ENCODE results near the gene COLEC12. TPM values are rescaled to one million over a fixed set of nuclear protein-coding genes. Genes with fewer than 3 reads are reported as not detected.

The COLEC12 gene
- polyA plus RNA-seq, 6 donors from 2014 or later, result not detected

GRCh38 chr18:369224-370015 lies 131.1 kb downstream of the COLEC12 start:
- peak overlapping the region in 4 of 6 donors; percentile 18 to 91 (median 75) for H3K27ac Mint-ChIP-seq
- peaks cover 0 to 15% (median 5%) of the 10 kb centered on the region in 3 donors for H3K27me3 Mint-ChIP-seq
- no peaks in the 10 kb centered on the region for H3K36me3 Mint-ChIP-seq
- peak overlapping the region in 4 of 8 donors; percentile 5 to 37 (median 21) for H3K4me3 Mint-ChIP-seq
- H3K4me1 Mint-ChIP-seq, result peaks cover 23 to 44% (median 24%) of the 10 kb centered on the region in 3 donors
- peak; percentile 55 to 63 for ATAC-seq (ENCODE audit: low read depth in 2 of 2)
- DNase-seq, result peak; percentile 14
- no peaks in the 10 kb centered on the region for H3K9me3 Mint-ChIP-seq

- Mint-ChIP-seq H3K27ac (peak overlapping the region in 1 of 6 donors; percentile 50), H3K27me3 (peaks cover 0 to 17% (median 5%) of the 10 kb centered on the region in 3 donors), H3K4me1 (peaks cover 28 to 42% (median 29%) of the 10 kb centered on the region in 3 donors), H3K36me3 (no peaks in the 10 kb centered on the region), H3K4me3 (peak overlapping the region in 1 of 8 donors; percentile 26), H3K9me3 (no peaks in the 10 kb centered on the region)
- DNase-seq (no peak), ATAC-seq (ENCODE audit: low read depth in 2 of 2) (no peak)
Observed at GRCh38 chr18:366466-367061, 133.9 kb downstream of the COLEC12 start.

GRCh38 chr18:365651-366050 lies 134.8 kb downstream of the COLEC12 start:
- Mint-ChIP-seq H3K9me3 (no peaks in the 10 kb centered on the region), H3K36me3 (no peaks in the 10 kb centered on the region), H3K27me3 (peaks cover 0 to 17% (median 5%) of the 10 kb centered on the region in 3 donors), H3K4me3 (no peak overlapping the region), H3K4me1 (peaks cover 27 to 42% (median 29%) of the 10 kb centered on the region in 3 donors), H3K27ac (peak overlapping the region in 1 of 6 donors; percentile 27)
- ATAC-seq (ENCODE audit: low read depth in 2 of 2), result no peak
- no peak for DNase-seq

GRCh38 chr18:364256-364826 lies 136.2 kb downstream of the COLEC12 start:
- Mint-ChIP-seq H3K27ac (no peak overlapping the region), H3K36me3 (no peaks in the 10 kb centered on the region)

GRCh38 chr18:363301-364085 lies 137.0 kb downstream of the COLEC12 start:
- H3K9me3 Mint-ChIP-seq, result no peaks in the 10 kb centered on the region
- H3K27ac Mint-ChIP-seq, result peak overlapping the region in 2 of 6 donors; percentile 12 to 58

More at GRCh38 chr18:364256-364826, 136.2 kb downstream of the COLEC12 start:
- no peak for ATAC-seq (ENCODE audit: low read depth in 2 of 2)
- Mint-ChIP-seq H3K27me3 (peaks cover 0 to 17% (median 5%) of the 10 kb centered on the region in 3 donors), H3K9me3 (no peaks in the 10 kb centered on the region), H3K4me3 (no peak overlapping the region), H3K4me1 (peaks cover 19 to 42% (median 20%) of the 10 kb centered on the region in 3 donors)
- no peak for DNase-seq

GRCh38 chr18:362311-363290 lies 137.9 kb downstream of the COLEC12 start:
- H3K4me3 Mint-ChIP-seq, result peak overlapping the region in 1 of 8 donors; percentile 53

More at GRCh38 chr18:363301-364085, 137.0 kb downstream of the COLEC12 start:
- no peak overlapping the region for H3K4me3 Mint-ChIP-seq
- peaks cover 17 to 40% (median 20%) of the 10 kb centered on the region in 3 donors for H3K4me1 Mint-ChIP-seq
- no peak for ATAC-seq (ENCODE audit: low read depth in 2 of 2)
- no peak for DNase-seq
- no peaks in the 10 kb centered on the region for H3K36me3 Mint-ChIP-seq
- peaks cover 0 to 17% (median 5%) of the 10 kb centered on the region in 3 donors for H3K27me3 Mint-ChIP-seq

GRCh38 chr18:361941-362310 lies 138.6 kb downstream of the COLEC12 start:
- Mint-ChIP-seq H3K4me1 (peaks cover 17 to 39% (median 20%) of the 10 kb centered on the region in 3 donors), H3K27me3 (peaks cover 0 to 17% (median 5%) of the 10 kb centered on the region in 3 donors), H3K9me3 (no peaks in the 10 kb centered on the region), H3K36me3 (no peaks in the 10 kb centered on the region), H3K4me3 (peak overlapping the region in 4 of 8 donors; percentile 43 to 80 (median 58)), H3K27ac (peak overlapping the region in 3 of 6 donors; percentile 4 to 94 (median 94))
- ATAC-seq (ENCODE audit: low read depth in 2 of 2) (no peak), DNase-seq (no peak)

More at GRCh38 chr18:362311-363290, 137.9 kb downstream of the COLEC12 start:
- DNase-seq (no peak), ATAC-seq (ENCODE audit: low read depth in 2 of 2) (no peak)
- Mint-ChIP-seq H3K27me3 (peaks cover 0 to 17% (median 5%) of the 10 kb centered on the region in 3 donors), H3K4me1 (peaks cover 17 to 41% (median 20%) of the 10 kb centered on the region in 3 donors), H3K36me3 (no peaks in the 10 kb centered on the region), H3K9me3 (no peaks in the 10 kb centered on the region), H3K27ac (peak overlapping the region in 4 of 6 donors; percentile 4 to 94 (median 48))

GRCh38 chr18:361100-361732 lies 139.3 kb downstream of the COLEC12 start:
- Mint-ChIP-seq H3K27ac (peak overlapping the region; percentile 7 to 94 (median 66)), H3K36me3 (no peaks in the 10 kb centered on the region), H3K4me3 (peak overlapping the region in 7 of 8 donors; percentile 0 to 85 (median 67)), H3K27me3 (peaks cover 0 to 16% (median 5%) of the 10 kb centered on the region in 3 donors), H3K4me1 (peaks cover 17 to 39% (median 20%) of the 10 kb centered on the region in 3 donors), H3K9me3 (no peaks in the 10 kb centered on the region)
- ATAC-seq (ENCODE audit: low read depth in 2 of 2) (peak; percentile 67 to 84), DNase-seq (peak; percentile 15)

GRCh38 chr18:360676-361075 lies 139.8 kb downstream of the COLEC12 start:
- no peak for DNase-seq
- no peaks in the 10 kb centered on the region for H3K36me3 Mint-ChIP-seq
- peak overlapping the region in 4 of 6 donors; percentile 56 to 94 (median 78) for H3K27ac Mint-ChIP-seq
- H3K9me3 Mint-ChIP-seq, result no peaks in the 10 kb centered on the region
- ATAC-seq (ENCODE audit: low read depth in 2 of 2), result peak in 1 of 2 donors; percentile 44
- peak overlapping the region in 4 of 8 donors; percentile 11 to 81 (median 55) for H3K4me3 Mint-ChIP-seq
- H3K27me3 Mint-ChIP-seq, result peaks cover 0 to 10% (median under 1%) of the 10 kb centered on the region in 3 donors
- H3K4me1 Mint-ChIP-seq, result peaks cover 17 to 39% (median 20%) of the 10 kb centered on the region in 3 donors

GRCh38 chr18:356778-357177 lies 143.7 kb downstream of the COLEC12 start:
- Mint-ChIP-seq H3K36me3 (no peaks in the 10 kb centered on the region), H3K27me3 (peaks cover 0 to 8% (median 5%) of the 10 kb centered on the region in 3 donors), H3K4me1 (peaks cover 11 to 27% (median 12%) of the 10 kb centered on the region in 3 donors), H3K9me3 (no peaks in the 10 kb centered on the region), H3K27ac (no peak overlapping the region), H3K4me3 (no peak overlapping the region)
- ATAC-seq (ENCODE audit: low read depth in 2 of 2), result no peak
- no peak for DNase-seq

GRCh38 chr18:355678-356077 lies 144.8 kb downstream of the COLEC12 start:
- no peaks in the 10 kb centered on the region for H3K36me3 Mint-ChIP-seq
- ATAC-seq (ENCODE audit: low read depth in 2 of 2), result no peak
- no peak overlapping the region for H3K27ac Mint-ChIP-seq
- DNase-seq, result no peak
- H3K9me3 Mint-ChIP-seq, result no peaks in the 10 kb centered on the region
- no peak overlapping the region for H3K4me3 Mint-ChIP-seq
- peaks cover 1 to 16% (median 1%) of the 10 kb centered on the region in 3 donors for H3K4me1 Mint-ChIP-seq
- H3K27me3 Mint-ChIP-seq, result peaks cover 5 to 8% (median 5%) of the 10 kb centered on the region in 3 donors

Data from naive B cell (primary cell).